ENCODE data around the gene XK. TPM values are rescaled to one million over a fixed set of nuclear protein-coding genes. Genes with fewer than 3 reads are reported as not detected.
"Not testable (repeated sequence)": the region's sequence is repeated elsewhere in the genome, so short reads cannot be mapped to it uniquely, and the experiment has no call there.

The XK gene
- total and polyA plus RNA-seq, 2 experiments from 2014 or later = not detected

- no peaks in the 10 kb centered on the region for H4K20me1 ChIP-seq (ENCODE audit: insufficient read depth)
- no peak overlapping the region for H3K27ac ChIP-seq
- no peaks in the 10 kb centered on the region for H3F3A ChIP-seq (ENCODE audit: insufficient read depth)
- no peaks in the 10 kb centered on the region for H3K36me3 ChIP-seq (ENCODE audit: low read depth)
- no peak for DNase-seq
- no peaks in the 10 kb centered on the region for H3K79me2 ChIP-seq (ENCODE audit: insufficient read depth)
- H3K27me3 ChIP-seq (replicated peaks; ENCODE audit: insufficient read depth) = no peaks in the 10 kb centered on the region
- H2AFZ ChIP-seq = no peak overlapping the region
- no peak overlapping the region for H3K9ac ChIP-seq
- no peaks in the 10 kb centered on the region for H3K4me1 ChIP-seq (ENCODE audit: insufficient read depth)
- 20 to 25% methylated on average over 1 of the region's 1 CpG for WGBS, 2 experiments (ENCODE audit: low coverage in 1 of 2, low lambda C conversion rate in 2 of 2, missing lambda C conversion rate in 2 of 2)
- H3K9me2 ChIP-seq (ENCODE audit: insufficient read depth) = no peaks in the 10 kb centered on the region
- in situ Hi-C loops (cut with MboI) = no loop called here
- TF ChIP-seq EZH2 (IDR thresholded peaks at IDR 0.05; ENCODE audit: insufficient read depth, poor library complexity, severe bottlenecking) (no peak), EZH2phosphoT487 (IDR thresholded peaks at IDR 0.05; ENCODE audit: insufficient read depth, low read depth) (no peak)
- H3K4me2 ChIP-seq (ENCODE audit: unreplicated experiment) = no peak overlapping the region
- no peak overlapping the region for H3K4me3 ChIP-seq
- no peaks in the 10 kb centered on the region for H3K9me3 ChIP-seq (ENCODE audit: low read depth)
Measured at GRCh38 chrX:37767430-37767829, 81.8 kb downstream of the XK start.

GRCh38 chrX:37768866-37769265, 83.3 kb downstream of the XK start:
- H3K4me3 ChIP-seq; H3K9ac ChIP-seq; H2AFZ ChIP-seq; H3K9me3 ChIP-seq (ENCODE audit: low read depth); H3K4me1 ChIP-seq (ENCODE audit: insufficient read depth); H3F3A ChIP-seq (ENCODE audit: insufficient read depth); H3K79me2 ChIP-seq (ENCODE audit: insufficient read depth); in situ Hi-C loops (cut with MboI); H3K27me3 ChIP-seq (replicated peaks; ENCODE audit: insufficient read depth); H3K4me2 ChIP-seq (ENCODE audit: unreplicated experiment); H3K9me2 ChIP-seq (ENCODE audit: insufficient read depth); H3K36me3 ChIP-seq (ENCODE audit: low read depth); H3K27ac ChIP-seq; DNase-seq; H4K20me1 ChIP-seq (ENCODE audit: insufficient read depth): not testable (repeated sequence)
- WGBS, 2 experiments (ENCODE audit: low coverage in 1 of 2, low lambda C conversion rate in 2 of 2, missing lambda C conversion rate in 2 of 2) = 61 to 67% methylated on average over 3 to 6 of the region's 9 CpGs

- Histone ChIP-seq H3K4me2 (ENCODE audit: unreplicated experiment) (no peak overlapping the region), H3K4me1 (ENCODE audit: insufficient read depth) (no peaks in the 10 kb centered on the region), H3F3A (ENCODE audit: insufficient read depth) (no peaks in the 10 kb centered on the region), H3K9ac (no peak overlapping the region), H3K79me2 (ENCODE audit: insufficient read depth) (no peaks in the 10 kb centered on the region), H3K27ac (no peak overlapping the region), H3K9me2 (ENCODE audit: insufficient read depth) (no peaks in the 10 kb centered on the region), H3K36me3 (ENCODE audit: low read depth) (no peaks in the 10 kb centered on the region), H4K20me1 (ENCODE audit: insufficient read depth) (no peaks in the 10 kb centered on the region), H2AFZ (no peak overlapping the region), H3K4me3 (no peak overlapping the region), H3K27me3 (replicated peaks; ENCODE audit: insufficient read depth) (no peaks in the 10 kb centered on the region), H3K9me3 (ENCODE audit: low read depth) (no peaks in the 10 kb centered on the region)
- TF ChIP-seq EZH2phosphoT487 (IDR thresholded peaks at IDR 0.05; ENCODE audit: insufficient read depth, low read depth) (no peak), EZH2 (IDR thresholded peaks at IDR 0.05; ENCODE audit: insufficient read depth, poor library complexity, severe bottlenecking) (no peak)
- in situ Hi-C loops (cut with MboI) = no loop called here
- DNase-seq = no peak
Measured at GRCh38 chrX:37776283-37776986, 90.8 kb downstream of the XK start.

GRCh38 chrX:37776987-37777325, 91.4 kb downstream of the XK start:
- Histone ChIP-seq H3K79me2 (ENCODE audit: insufficient read depth) (no peaks in the 10 kb centered on the region), H3K36me3 (ENCODE audit: low read depth) (no peaks in the 10 kb centered on the region), H3K27me3 (replicated peaks; ENCODE audit: insufficient read depth) (no peaks in the 10 kb centered on the region), H3K9me3 (ENCODE audit: low read depth) (no peaks in the 10 kb centered on the region), H3K9me2 (ENCODE audit: insufficient read depth) (no peaks in the 10 kb centered on the region), H3K9ac (no peak overlapping the region), H2AFZ (no peak overlapping the region), H3F3A (ENCODE audit: insufficient read depth) (no peaks in the 10 kb centered on the region), H3K4me3 (no peak overlapping the region), H4K20me1 (ENCODE audit: insufficient read depth) (no peaks in the 10 kb centered on the region), H3K4me2 (ENCODE audit: unreplicated experiment) (no peak overlapping the region), H3K27ac (no peak overlapping the region), H3K4me1 (ENCODE audit: insufficient read depth) (no peaks in the 10 kb centered on the region)
- TF ChIP-seq EZH2 (IDR thresholded peaks at IDR 0.05; ENCODE audit: insufficient read depth, poor library complexity, severe bottlenecking) (no peak), EZH2phosphoT487 (IDR thresholded peaks at IDR 0.05; ENCODE audit: insufficient read depth, low read depth) (no peak)
- 6 to 8% methylated on average over 2 of the region's 2 CpGs for WGBS, 2 experiments (ENCODE audit: low coverage in 1 of 2, low lambda C conversion rate in 2 of 2, missing lambda C conversion rate in 2 of 2)
- no peak for DNase-seq
- in situ Hi-C loops (cut with MboI) = no loop called here

- Histone ChIP-seq H4K20me1 (ENCODE audit: insufficient read depth) (no peaks in the 10 kb centered on the region), H3K9ac (no peak within 1 kb of the TSS), H2AFZ (no peak within 1 kb of the TSS), H3K4me2 (ENCODE audit: unreplicated experiment) (no peak within 1 kb of the TSS), H3K27ac (no peak within 1 kb of the TSS), H3K79me2 (ENCODE audit: insufficient read depth) (no peaks in the 10 kb centered on the region), H3K4me3 (no peak within 1 kb of the TSS), H3F3A (ENCODE audit: insufficient read depth) (no peaks in the 10 kb centered on the region), H3K9me3 (ENCODE audit: low read depth) (no peaks in the 10 kb centered on the region), H3K36me3 (ENCODE audit: low read depth) (no peaks in the 10 kb centered on the region), H3K27me3 (replicated peaks; ENCODE audit: insufficient read depth) (no peaks in the 10 kb centered on the region), H3K4me1 (ENCODE audit: insufficient read depth) (no peaks in the 10 kb centered on the region), H3K9me2 (ENCODE audit: insufficient read depth) (no peaks in the 10 kb centered on the region)
- TF ChIP-seq EZH2phosphoT487 (IDR thresholded peaks at IDR 0.05; ENCODE audit: insufficient read depth, low read depth) (no peak), EZH2 (IDR thresholded peaks at IDR 0.05; ENCODE audit: insufficient read depth, poor library complexity, severe bottlenecking) (no peak)
- DNase-seq = no peak
- WGBS, 2 experiments (ENCODE audit: low coverage in 1 of 2, low lambda C conversion rate in 2 of 2, missing lambda C conversion rate in 2 of 2) = 41 to 47% methylated on average over 2 of the region's 2 CpGs
- in situ Hi-C loops (cut with MboI) = no loop called here
Measured at GRCh38 chrX:37779857-37780256, 94.3 kb downstream of the XK start, which contains the start of gene CYBB. Gene CYBB, plus strand, starts transcription at chrX:37780059. Its CDS starts 19 bp downstream, at chrX:37780078.
